Stimulated activated naive CD8-positive, alpha-beta T cell treated with anti-CD3 and anti-CD28 coated beads, Interleukin-15, Interleukin-2, amounts not matched to agents 100 U/mL and 50 U/mL, for 24 hours (primary cell): Measurements from ENCODE around the gene BZW1.

Experiments used
- ATAC-seq: fragments of 150-1000 bp; cut with Tn5 transposase; one replicate; pipeline ENCODE4 v1.10.0; 2021
- DNase-seq: peaks from one replicate; pipeline ENCODE4 v3.0.0; 2021

Gene BZW1

GRCh38 chr2:200839513-200839912, 27.8 kb downstream of the BZW1 start:
- DNase-seq, result no peak
- no peak for ATAC-seq

GRCh38 chr2:200843993-200844948, 32.6 kb downstream of the BZW1 start:
- ATAC-seq, result no peak
- no peak for DNase-seq

- DNase-seq (no peak), ATAC-seq (no peak)
These were observed 33.5 kb downstream of the BZW1 start for GRCh38 chr2:200845194-200845593.

GRCh38 chr2:200845669-200846325, 34.1 kb downstream of the BZW1 start:
- DNase-seq (no peak), ATAC-seq (no peak)

GRCh38 chr2:200847269-200847668, 35.6 kb downstream of the BZW1 start:
- no peak for ATAC-seq
- DNase-seq, result no peak

GRCh38 chr2:200847939-200848338, 36.2 kb downstream of the BZW1 start:
- ATAC-seq (no peak), DNase-seq (no peak)

GRCh38 chr2:200850512-200851256, 39.0 kb downstream of the BZW1 start:
- no peak for ATAC-seq
- no peak for DNase-seq

- DNase-seq (no peak), ATAC-seq (no peak)
These were observed 39.9 kb downstream of the BZW1 start for GRCh38 chr2:200851398-200852248.

GRCh38 chr2:200852605-200853004, 40.9 kb downstream of the BZW1 start:
- no peak for ATAC-seq
- DNase-seq, result no peak

GRCh38 chr2:200856806-200857205, 45.1 kb downstream of the BZW1 start:
- no peak for DNase-seq
- ATAC-seq, result no peak

GRCh38 chr2:200860092-200860795, 48.5 kb downstream of the BZW1 start:
- ATAC-seq (no peak), DNase-seq (peak; percentile 48)

GRCh38 chr2:200861617-200862155, 50.0 kb downstream of the BZW1 start:
- DNase-seq (no peak), ATAC-seq (no peak)

- peak; percentile 64 for DNase-seq
These were observed 50.9 kb downstream of the BZW1 start for GRCh38 chr2:200862532-200863000.

GRCh38 chr2:200863782-200864175, 52.1 kb downstream of the BZW1 start:
- no peak for ATAC-seq

More at GRCh38 chr2:200862532-200863000, 50.9 kb downstream of the BZW1 start:
- ATAC-seq, result peak; percentile 64

GRCh38 chr2:200864176-200865034, 52.7 kb downstream of the BZW1 start, which contains the start of gene CLK1:
Gene CLK1 (minus strand): TSS chr2:200864658. CDS start chr2:200861862, 2,796 bp downstream.
- peak; percentile 98 for DNase-seq
- ATAC-seq, result peak; percentile 88

More at GRCh38 chr2:200863782-200864175, 52.1 kb downstream of the BZW1 start:
- DNase-seq, result peak; percentile 25

- DNase-seq, result no peak
- ATAC-seq, result no peak
These were observed 57.3 kb downstream of the BZW1 start for GRCh38 chr2:200869014-200869413.

GRCh38 chr2:200871151-200871550, 59.4 kb downstream of the BZW1 start:
- DNase-seq, result no peak
- no peak for ATAC-seq

- ATAC-seq (no peak), DNase-seq (no peak)
These were observed 61.9 kb downstream of the BZW1 start for GRCh38 chr2:200873560-200873959.
